OCI-LY3 (cell line): ENCODE measurements around the gene BTBD1.
"Not testable (repeated sequence)": the region's sequence is repeated elsewhere in the genome, so short reads cannot be mapped to it uniquely, and the experiment has no call there.

Experiments used
- H2AFZ ChIP-seq: fragments of 200-600, 300-600 bp; shearing (Covaris generic); 2 replicates; pipeline ENCODE4 v1.6.0; 2014; ENCODE audit warnings: antibody characterized with exemption, low read depth, low read length
- H3K27ac ChIP-seq: fragments of 200-600, 300-600 bp; sonication (generic); 2 replicates; pipeline ENCODE4 v1.5.1; 2014; ENCODE audit warnings: mild to moderate bottlenecking, low read length, moderate library complexity, mixed read lengths
- H3K27me3 ChIP-seq: fragments of 200-600, 300-600 bp; sonication (generic); 2 replicates; pipeline ENCODE4 v1.6.1; 2014; ENCODE audit warnings: low read depth, low read length, mixed read lengths
- H3K36me3 ChIP-seq: fragments of 200-600, 300-600 bp; sonication (generic); replicated peaks from 2 replicates; pipeline ENCODE3; 2014; ENCODE audit warnings: low read depth, low read length, mixed read lengths
- H3K4me1 ChIP-seq: fragments of 300-600, 200-600 bp; sonication (generic); 2 replicates; pipeline ENCODE4 v1.6.1; 2014; ENCODE audit warnings: low read length, mixed read lengths
- H3K4me2 ChIP-seq: fragments of 200-600, 300-600 bp; sonication (generic); 2 replicates; pipeline ENCODE4 v1.6.1; 2014; ENCODE audit warnings: low read length, mixed read lengths
- H3K4me3 ChIP-seq: fragments of 300-600, 200-600 bp; sonication (generic); 2 replicates; pipeline ENCODE4 v1.5.1; 2014; ENCODE audit warnings: antibody characterized with exemption, mild to moderate bottlenecking, low read length, moderate library complexity
- H3K79me2 ChIP-seq: fragments of 300-600, 200-600 bp; shearing (Covaris generic); 2 replicates; pipeline ENCODE4 v1.6.1; 2014; ENCODE audit warnings: mild to moderate bottlenecking, low read length, mixed read lengths
- H3K9ac ChIP-seq: fragments of 300-600, 200-600 bp; shearing (Covaris generic); 2 replicates; pipeline ENCODE4 v1.6.0; 2014; ENCODE audit warnings: mild to moderate bottlenecking, low read length, moderate library complexity
- H3K9me3 ChIP-seq: fragments of 200-600, 300-600 bp; shearing (Covaris generic); 2 replicates; pipeline ENCODE4 v1.6.1; 2014; ENCODE audit warnings: low read length, mixed read lengths; ENCODE audit not compliant: insufficient read depth
- H4K20me1 ChIP-seq: fragments of 200-600, 300-600 bp; sonication (generic); 2 replicates; pipeline ENCODE4 v1.6.1; 2016; ENCODE audit warnings: low read length, mixed read lengths; ENCODE audit not compliant: insufficient read depth
- CTCF ChIP-seq: fragments of 200-600, 300-600 bp; sonication (generic); IDR thresholded peaks from 2 replicates; pipeline ENCODE4 v1.5.1; 2014; ENCODE audit warnings: antibody characterized with exemption, low read length, low read depth
- EZH2phosphoT487 ChIP-seq: fragments of 200-600 bp; shearing (Covaris generic); IDR thresholded peaks from 2 replicates; pipeline ENCODE4 v1.6.1; 2018; ENCODE audit warnings: antibody characterized with exemption, mixed run types, low read depth

Gene BTBD1

GRCh38 chr15:83088876-83089275 is 21.8 kb upstream of the BTBD1 start:
- peak overlapping the region; percentile 26; the same call in 1 of the 2 replicates for H2AFZ ChIP-seq

GRCh38 chr15:83087576-83087975 is 20.5 kb upstream of the BTBD1 start:
- Histone ChIP-seq H3K79me2 (no peaks in the 10 kb centered on the region), H3K4me2 (no peak overlapping the region), H3K4me3 (no peak overlapping the region), H3K27me3 (0 out of 2 replicates have a peak, but pooled peaks cover 2% of the 10 kb centered on the region), H3K27ac (no peak overlapping the region), H3K36me3 (no peaks in the 10 kb centered on the region), H3K4me1 (peaks cover 19% of the 10 kb centered on the region), H3K9ac (no peak overlapping the region), H4K20me1 (no peaks in the 10 kb centered on the region), H3K9me3 (no peaks in the 10 kb centered on the region), H2AFZ (no peak overlapping the region)
- no peak for TF ChIP-seq CTCF
- no peak for TF ChIP-seq EZH2phosphoT487

More at GRCh38 chr15:83088876-83089275, 21.8 kb upstream of the BTBD1 start:
- no peaks in the 10 kb centered on the region for H4K20me1 ChIP-seq
- peaks cover 29% of the 10 kb centered on the region for H3K4me1 ChIP-seq
- H3K27ac ChIP-seq: no peak overlapping the region
- no peak for TF ChIP-seq CTCF
- TF ChIP-seq EZH2phosphoT487: no peak
- no peak overlapping the region for H3K4me2 ChIP-seq
- H3K27me3 ChIP-seq: 0 out of 2 replicates have a peak, but pooled peaks cover 2% of the 10 kb centered on the region
- H3K79me2 ChIP-seq: no peaks in the 10 kb centered on the region
- no peaks in the 10 kb centered on the region for H3K9me3 ChIP-seq
- H3K4me3 ChIP-seq: no peak overlapping the region
- H3K9ac ChIP-seq: no peak overlapping the region
- no peaks in the 10 kb centered on the region for H3K36me3 ChIP-seq

GRCh38 chr15:83085864-83086552 is 19.0 kb upstream of the BTBD1 start:
- H4K20me1 ChIP-seq: not testable (repeated sequence)

GRCh38 chr15:83085461-83085860 is 18.4 kb upstream of the BTBD1 start:
- H3K9me3 ChIP-seq, H3K36me3 ChIP-seq, H3K9ac ChIP-seq: not testable (repeated sequence)

More at GRCh38 chr15:83085864-83086552, 19.0 kb upstream of the BTBD1 start:
- H3K36me3 ChIP-seq, H3K27ac ChIP-seq, H3K79me2 ChIP-seq, H2AFZ ChIP-seq, H3K9ac ChIP-seq, H3K9me3 ChIP-seq, H3K4me1 ChIP-seq, H3K4me2 ChIP-seq, H3K4me3 ChIP-seq: not testable (repeated sequence)
- H3K27me3 ChIP-seq: peaks cover 13% of the 10 kb centered on the region; the same call in 1 of the 2 replicates

GRCh38 chr15:83082730-83083386 is 15.8 kb upstream of the BTBD1 start:
- TF ChIP-seq CTCF (no peak), EZH2phosphoT487 (no peak)
- H3K4me3 ChIP-seq: no peak overlapping the region
- H4K20me1 ChIP-seq: no peaks in the 10 kb centered on the region
- no peak overlapping the region for H2AFZ ChIP-seq
- H3K27ac ChIP-seq: no peak overlapping the region
- no peak overlapping the region for H3K4me2 ChIP-seq
- no peaks in the 10 kb centered on the region for H3K79me2 ChIP-seq
- H3K36me3 ChIP-seq: no peaks in the 10 kb centered on the region
- H3K9ac ChIP-seq: no peak overlapping the region
- H3K9me3 ChIP-seq: no peaks in the 10 kb centered on the region
- H3K27me3 ChIP-seq: peaks cover 32% of the 10 kb centered on the region
- peaks cover 4% of the 10 kb centered on the region for H3K4me1 ChIP-seq

More at GRCh38 chr15:83085461-83085860, 18.4 kb upstream of the BTBD1 start:
- not testable (repeated sequence) for H4K20me1 ChIP-seq, H3K27ac ChIP-seq, H3K4me3 ChIP-seq, H3K79me2 ChIP-seq, H3K4me2 ChIP-seq, H3K4me1 ChIP-seq, H2AFZ ChIP-seq
- peaks cover 15% of the 10 kb centered on the region; the same call in 1 of the 2 replicates for H3K27me3 ChIP-seq
